ENCODE measurements around the gene SDK1. TPM values are rescaled to one million over a fixed set of nuclear protein-coding genes. Genes with fewer than 3 reads are reported as not detected.

SDK1 gene
- total and polyA plus RNA-seq, 7 donors = 0.31 to 2.4 (median 1.3) TPM

GRCh38 chr7:4196121-4196819, 895.2 kb downstream of the SDK1 start:
- Histone ChIP-seq H3K27ac (no peak overlapping the region), H3K4me3 (no peak overlapping the region), H3K4me1 (no peaks in the 10 kb centered on the region), H3K36me3 (ENCODE audit: insufficient read depth in 1 of 2, low read depth in 1 of 2) (no peaks in the 10 kb centered on the region), H3K27me3 (ENCODE audit: insufficient read depth in 3 of 3, low read length in 2 of 3) (no peaks in the 10 kb centered on the region), H3K9me3 (no peaks in the 10 kb centered on the region)
- no peak for TF ChIP-seq CTCF (IDR thresholded peaks at IDR 0.05)
- 87 to 88% (median 87%) methylated on average over 15 of the region's 15 CpGs for WGBS, 3 donors
- intact Hi-C loops (cut with DNase I) = no loop called here
- ATAC-seq = no peak
- peak in 1 of 2 donors; percentile 26 for DNase-seq

- DNase-seq = peak in 1 of 2 donors; percentile 12
- TF ChIP-seq CTCF (IDR thresholded peaks at IDR 0.05) = no peak
- Histone ChIP-seq H3K27ac (no peak overlapping the region), H3K36me3 (ENCODE audit: insufficient read depth in 1 of 2, low read depth in 1 of 2) (no peaks in the 10 kb centered on the region), H3K9me3 (no peaks in the 10 kb centered on the region), H3K4me3 (no peak overlapping the region), H3K4me1 (no peaks in the 10 kb centered on the region), H3K27me3 (ENCODE audit: insufficient read depth in 3 of 3, low read length in 2 of 3) (no peaks in the 10 kb centered on the region)
- 80 to 86% (median 83%) methylated on average over 6 of the region's 6 CpGs for WGBS, 3 donors
- intact Hi-C loops (cut with DNase I) = no loop called here
- no peak for ATAC-seq
Observed at GRCh38 chr7:4198301-4198700, 897.2 kb downstream of the SDK1 start.

GRCh38 chr7:4200546-4201094, 899.6 kb downstream of the SDK1 start:
- H3K36me3 ChIP-seq (ENCODE audit: insufficient read depth in 1 of 2, low read depth in 1 of 2) = no peaks in the 10 kb centered on the region
- H3K4me1 ChIP-seq = no peaks in the 10 kb centered on the region
- no peaks in the 10 kb centered on the region for H3K27me3 ChIP-seq (ENCODE audit: insufficient read depth in 3 of 3, low read length in 2 of 3)
- ATAC-seq (peak in 1 of 4 donors; percentile 62), DNase-seq (peak in 1 of 2 donors; percentile 22)
- WGBS, 3 donors = 87 to 88% (median 87%) methylated on average over 2 of the region's 2 CpGs
- no peak overlapping the region for H3K4me3 ChIP-seq
- no peak for TF ChIP-seq CTCF (IDR thresholded peaks at IDR 0.05)
- H3K9me3 ChIP-seq = no peaks in the 10 kb centered on the region
- intact Hi-C loops (cut with DNase I) = no loop called here
- no peak overlapping the region for H3K27ac ChIP-seq

- Histone ChIP-seq H3K27me3 (ENCODE audit: insufficient read depth in 3 of 3, low read length in 2 of 3) (no peaks in the 10 kb centered on the region), H3K27ac (no peak overlapping the region), H3K9me3 (no peaks in the 10 kb centered on the region), H3K4me1 (no peaks in the 10 kb centered on the region), H3K4me3 (no peak overlapping the region), H3K36me3 (ENCODE audit: insufficient read depth in 1 of 2, low read depth in 1 of 2) (no peaks in the 10 kb centered on the region)
- DNase-seq (peak in 1 of 2 donors; percentile 38), ATAC-seq (peak; percentile 37 to 75 (median 62))
- 24 to 49% (median 32%) methylated on average over 6 of the region's 6 CpGs for WGBS, 3 donors
- no peak for TF ChIP-seq CTCF (IDR thresholded peaks at IDR 0.05)
- intact Hi-C loops (cut with DNase I) = no loop called here
Observed at GRCh38 chr7:4201566-4201965, 900.5 kb downstream of the SDK1 start.

All from psoas muscle (tissue), 8 donors.